ENCODE results near the gene NOP9.

Gene NOP9

DNA sequence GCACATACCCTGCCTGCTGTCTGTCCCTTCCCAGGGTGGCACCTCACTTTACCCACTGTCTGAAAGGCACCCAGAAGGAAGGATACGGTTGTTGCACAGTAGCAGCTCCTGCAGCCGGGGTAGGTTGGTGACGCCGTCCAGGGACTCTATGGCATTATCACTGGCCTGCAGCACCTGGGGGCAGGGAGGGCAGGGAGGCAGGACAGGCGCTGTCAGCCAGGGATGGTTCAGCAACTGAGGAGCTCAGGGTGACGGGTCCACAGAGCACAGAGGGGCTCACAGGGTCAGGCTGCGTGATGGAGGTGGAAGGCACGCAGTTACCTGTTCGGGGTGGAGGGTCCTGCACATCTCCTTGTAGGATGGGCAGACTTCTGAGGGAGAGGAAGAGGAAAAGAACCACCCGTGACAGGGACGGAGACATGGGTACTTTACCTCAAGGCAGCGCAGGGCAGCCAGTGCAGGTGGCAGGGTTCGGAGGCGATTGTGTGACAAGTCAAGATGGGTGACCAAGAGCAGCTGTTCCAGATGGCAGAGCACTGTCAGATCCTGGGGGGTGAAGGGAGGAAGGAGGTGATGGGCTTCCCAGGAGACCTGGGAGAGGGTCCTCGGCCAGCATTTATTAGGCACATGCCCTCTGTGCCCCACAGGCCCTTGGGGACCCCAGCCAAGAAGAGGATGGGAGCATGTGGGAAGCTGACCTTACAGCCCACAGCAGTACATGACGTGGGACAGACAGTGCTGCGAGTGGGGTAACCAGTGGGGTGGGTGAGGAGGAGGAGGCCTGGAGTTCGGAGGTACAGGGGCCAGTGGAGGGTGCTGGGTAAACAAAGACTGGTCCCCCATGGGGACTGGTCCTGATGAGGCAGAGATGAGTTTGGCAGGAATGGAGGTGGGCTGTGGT is 33.1 kb upstream of the NOP9 start:
- Histone ChIP-seq H3K36me3 (ENCODE audit: insufficient read depth, low read length) (peaks cover 28% of the 10 kb centered on the region), H3K4me1 (ENCODE audit: control insufficient read depth, insufficient read depth, low read length) (peaks cover 5% of the 10 kb centered on the region), H3K27me3 (ENCODE audit: control insufficient read depth, insufficient read depth, low read length) (no peaks in the 10 kb centered on the region), H3K9me3 (replicated peaks; ENCODE audit: low read length) (no peaks in the 10 kb centered on the region), H3K9ac (ENCODE audit: low read depth, low read length) (no peak overlapping the region), H3K4me3 (ENCODE audit: low read length) (no peak overlapping the region), H3K4me2 (ENCODE audit: low read length) (no peak overlapping the region)

- H3K9ac ChIP-seq (ENCODE audit: low read depth, low read length), result no peak overlapping the region
- no peaks in the 10 kb centered on the region for H3K9me3 ChIP-seq (replicated peaks; ENCODE audit: low read length)
- no peak overlapping the region for H3K4me2 ChIP-seq (ENCODE audit: low read length)
- H3K36me3 ChIP-seq (ENCODE audit: insufficient read depth, low read length), result peaks cover 28% of the 10 kb centered on the region
- H3K4me3 ChIP-seq (ENCODE audit: low read length), result no peak overlapping the region
- H3K27me3 ChIP-seq (ENCODE audit: control insufficient read depth, insufficient read depth, low read length), result no peaks in the 10 kb centered on the region
- H3K4me1 ChIP-seq (ENCODE audit: control insufficient read depth, insufficient read depth, low read length), result peaks cover 9% of the 10 kb centered on the region
These were observed 32.1 kb upstream of the NOP9 start for GRCh38 chr14:24267516-24267915.

- Histone ChIP-seq H3K9ac (ENCODE audit: low read depth, low read length) (no peak overlapping the region), H3K4me3 (ENCODE audit: low read length) (no peak overlapping the region), H3K9me3 (replicated peaks; ENCODE audit: low read length) (no peaks in the 10 kb centered on the region), H3K27me3 (ENCODE audit: control insufficient read depth, insufficient read depth, low read length) (no peaks in the 10 kb centered on the region), H3K4me1 (ENCODE audit: control insufficient read depth, insufficient read depth, low read length) (peaks cover 9% of the 10 kb centered on the region), H3K36me3 (ENCODE audit: insufficient read depth, low read length) (peaks cover 28% of the 10 kb centered on the region), H3K4me2 (ENCODE audit: low read length) (no peak overlapping the region)
These were observed 31.4 kb upstream of the NOP9 start for GRCh38 chr14:24268225-24268624.

GRCh38 chr14:24269368-24269767 is 30.3 kb upstream of the NOP9 start:
- no peak overlapping the region for H3K4me3 ChIP-seq (ENCODE audit: low read length)
- H3K9me3 ChIP-seq (replicated peaks; ENCODE audit: low read length), result no peaks in the 10 kb centered on the region
- peaks cover 28% of the 10 kb centered on the region for H3K36me3 ChIP-seq (ENCODE audit: insufficient read depth, low read length)
- no peak overlapping the region for H3K4me2 ChIP-seq (ENCODE audit: low read length)
- no peak overlapping the region for H3K9ac ChIP-seq (ENCODE audit: low read depth, low read length)
- H3K27me3 ChIP-seq (ENCODE audit: control insufficient read depth, insufficient read depth, low read length), result no peaks in the 10 kb centered on the region
- peaks cover 9% of the 10 kb centered on the region for H3K4me1 ChIP-seq (ENCODE audit: control insufficient read depth, insufficient read depth, low read length)

DNA sequence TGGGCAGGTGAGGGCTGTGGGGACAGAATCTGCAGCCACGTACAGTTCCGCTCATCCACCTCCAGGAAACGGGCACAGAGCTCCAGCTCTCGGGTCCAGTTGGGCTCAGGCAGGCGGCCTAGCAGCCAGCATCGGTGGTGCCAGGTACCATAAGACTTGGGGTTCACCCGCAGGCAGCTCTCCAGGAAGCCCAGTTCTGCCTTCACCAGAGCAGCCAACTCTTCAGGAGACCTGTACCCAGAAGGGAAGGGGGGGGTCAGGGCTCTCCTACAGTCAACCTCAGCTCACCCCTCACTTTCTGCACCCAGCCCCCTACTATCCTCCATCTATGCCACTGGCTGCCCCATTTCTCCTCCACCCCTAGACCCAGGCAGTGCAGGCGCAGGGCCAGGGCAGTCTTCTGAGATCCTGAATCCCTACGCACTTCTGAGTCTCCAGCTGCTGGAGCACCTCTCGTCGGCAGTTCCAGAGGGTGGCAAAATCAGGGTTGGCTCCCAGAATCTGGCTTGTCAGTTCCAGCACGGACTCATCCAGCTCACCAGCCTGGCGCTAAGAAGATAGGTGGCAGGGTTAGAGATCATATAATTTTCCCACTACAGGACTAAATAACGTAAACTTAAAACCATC is 29.6 kb upstream of the NOP9 start:
- H3K36me3 ChIP-seq (ENCODE audit: insufficient read depth, low read length), result peaks cover 28% of the 10 kb centered on the region
- H3K4me3 ChIP-seq (ENCODE audit: low read length), result no peak overlapping the region
- no peak overlapping the region for H3K4me2 ChIP-seq (ENCODE audit: low read length)
- no peaks in the 10 kb centered on the region for H3K9me3 ChIP-seq (replicated peaks; ENCODE audit: low read length)
- H3K4me1 ChIP-seq (ENCODE audit: control insufficient read depth, insufficient read depth, low read length), result peaks cover 9% of the 10 kb centered on the region
- H3K27me3 ChIP-seq (ENCODE audit: control insufficient read depth, insufficient read depth, low read length), result no peaks in the 10 kb centered on the region
- no peak overlapping the region for H3K9ac ChIP-seq (ENCODE audit: low read depth, low read length)

- Histone ChIP-seq H3K36me3 (ENCODE audit: insufficient read depth, low read length) (peaks cover 23% of the 10 kb centered on the region), H3K4me3 (ENCODE audit: low read length) (peak overlapping the region; percentile 95), H3K27me3 (ENCODE audit: control insufficient read depth, insufficient read depth, low read length) (no peaks in the 10 kb centered on the region), H3K4me2 (ENCODE audit: low read length) (peak overlapping the region; percentile 99), H3K9me3 (replicated peaks; ENCODE audit: low read length) (no peaks in the 10 kb centered on the region), H3K4me1 (ENCODE audit: control insufficient read depth, insufficient read depth, low read length) (peaks cover 9% of the 10 kb centered on the region), H3K9ac (ENCODE audit: low read depth, low read length) (peak overlapping the region; percentile 100)
These were observed 29.0 kb upstream of the NOP9 start for GRCh38 chr14:24270537-24271133.

DNA sequence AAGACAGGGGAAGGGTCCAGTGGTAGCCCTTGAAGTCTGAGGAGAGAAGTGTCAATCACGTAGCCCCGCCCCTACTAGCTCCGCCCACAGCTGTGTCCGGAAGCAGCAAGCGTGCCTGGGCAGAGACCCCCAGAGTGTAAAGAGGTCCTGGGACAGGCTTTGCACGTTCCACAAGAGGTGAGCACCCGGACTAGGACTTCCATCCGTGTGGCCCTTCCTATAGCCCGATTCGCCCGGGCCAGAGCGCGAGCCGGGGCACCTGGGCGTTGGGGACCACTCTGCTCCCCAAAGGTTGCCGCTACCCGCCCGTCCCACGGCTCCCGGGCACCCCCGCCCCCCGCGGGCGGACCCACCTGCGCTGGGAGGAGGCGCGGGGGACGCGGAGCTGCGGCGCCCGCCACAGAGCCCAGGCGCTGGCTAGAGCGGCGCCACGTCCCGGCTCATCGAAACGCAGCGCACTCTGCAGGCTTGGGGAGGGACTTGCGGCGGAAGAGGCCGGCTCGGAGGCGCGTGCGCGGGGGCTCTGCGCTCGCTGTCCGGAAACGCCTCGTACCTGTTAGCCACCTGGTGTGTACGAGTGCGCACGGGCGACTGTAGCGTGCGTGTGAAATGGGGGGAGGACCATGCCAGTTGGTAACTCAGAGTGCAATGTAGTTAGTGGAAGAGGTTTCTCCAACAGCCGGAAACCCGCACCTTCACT is 28.4 kb upstream of the NOP9 start, which contains the start of gene RABGGTA:
Gene RABGGTA (minus strand): TSS at position 464 of the 700 bp plus-strand sequence. CDS start 482 bp downstream, outside the sequence.
- peak within 1 kb of the TSS; percentile 95 for H3K4me3 ChIP-seq (ENCODE audit: low read length)
- no peaks in the 10 kb centered on the region for H3K9me3 ChIP-seq (replicated peaks; ENCODE audit: low read length)
- H3K4me1 ChIP-seq (ENCODE audit: control insufficient read depth, insufficient read depth, low read length), result peaks cover 9% of the 10 kb centered on the region
- H3K36me3 ChIP-seq (ENCODE audit: insufficient read depth, low read length), result peaks cover 17% of the 10 kb centered on the region
- peak within 1 kb of the TSS; percentile 100 for H3K9ac ChIP-seq (ENCODE audit: low read depth, low read length)
- H3K27me3 ChIP-seq (ENCODE audit: control insufficient read depth, insufficient read depth, low read length), result no peaks in the 10 kb centered on the region
- peak within 1 kb of the TSS; percentile 99 for H3K4me2 ChIP-seq (ENCODE audit: low read length)

GRCh38 chr14:24271834-24272263 is 27.8 kb upstream of the NOP9 start:
- H3K36me3 ChIP-seq (ENCODE audit: insufficient read depth, low read length), result peaks cover 13% of the 10 kb centered on the region
- H3K9me3 ChIP-seq (replicated peaks; ENCODE audit: low read length), result no peaks in the 10 kb centered on the region
- H3K27me3 ChIP-seq (ENCODE audit: control insufficient read depth, insufficient read depth, low read length), result no peaks in the 10 kb centered on the region
- H3K4me1 ChIP-seq (ENCODE audit: control insufficient read depth, insufficient read depth, low read length), result peaks cover 9% of the 10 kb centered on the region
- H3K4me3 ChIP-seq (ENCODE audit: low read length), result peak overlapping the region; percentile 95
- H3K4me2 ChIP-seq (ENCODE audit: low read length), result peak overlapping the region; percentile 99
- H3K9ac ChIP-seq (ENCODE audit: low read depth, low read length), result peak overlapping the region; percentile 100

GRCh38 chr14:24272467-24272866 is 27.2 kb upstream of the NOP9 start:
- Histone ChIP-seq H3K27me3 (ENCODE audit: control insufficient read depth, insufficient read depth, low read length) (no peaks in the 10 kb centered on the region), H3K9ac (ENCODE audit: low read depth, low read length) (no peak overlapping the region), H3K4me1 (ENCODE audit: control insufficient read depth, insufficient read depth, low read length) (peaks cover 9% of the 10 kb centered on the region), H3K4me3 (ENCODE audit: low read length) (no peak overlapping the region), H3K9me3 (replicated peaks; ENCODE audit: low read length) (no peaks in the 10 kb centered on the region), H3K36me3 (ENCODE audit: insufficient read depth, low read length) (peaks cover 9% of the 10 kb centered on the region), H3K4me2 (ENCODE audit: low read length) (no peak overlapping the region)

GRCh38 chr14:24273422-24273998 is 26.1 kb upstream of the NOP9 start:
- peaks cover 9% of the 10 kb centered on the region for H3K4me1 ChIP-seq (ENCODE audit: control insufficient read depth, insufficient read depth, low read length)
- H3K4me3 ChIP-seq (ENCODE audit: low read length), result no peak overlapping the region
- no peaks in the 10 kb centered on the region for H3K27me3 ChIP-seq (ENCODE audit: control insufficient read depth, insufficient read depth, low read length)
- H3K36me3 ChIP-seq (ENCODE audit: insufficient read depth, low read length), result peaks cover 4% of the 10 kb centered on the region
- no peaks in the 10 kb centered on the region for H3K9me3 ChIP-seq (replicated peaks; ENCODE audit: low read length)
- no peak overlapping the region for H3K4me2 ChIP-seq (ENCODE audit: low read length)
- H3K9ac ChIP-seq (ENCODE audit: low read depth, low read length), result no peak overlapping the region

DNA sequence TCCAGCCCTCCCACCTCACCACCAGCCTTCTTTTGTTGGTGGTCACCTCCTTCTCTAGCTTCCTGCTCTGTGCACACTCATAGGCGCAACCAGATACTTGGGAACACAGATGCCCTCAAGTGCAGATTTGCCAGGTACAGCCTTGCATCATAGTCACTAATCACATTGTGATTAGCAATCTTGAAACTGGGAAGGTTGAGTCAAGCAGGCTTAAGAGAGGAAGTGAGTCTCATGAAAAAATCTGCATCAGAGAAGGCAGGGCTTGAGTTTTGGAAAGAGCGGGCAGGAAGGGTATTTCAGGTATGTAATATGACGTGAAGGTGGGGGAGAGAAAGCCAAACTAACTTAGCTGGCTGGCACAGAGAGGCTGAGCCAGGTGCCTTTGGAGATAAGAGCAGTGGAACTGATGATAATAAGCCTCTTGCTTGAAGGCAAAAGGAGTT is 25.5 kb upstream of the NOP9 start:
- no peak overlapping the region for H3K4me2 ChIP-seq (ENCODE audit: low read length)
- no peaks in the 10 kb centered on the region for H3K36me3 ChIP-seq (ENCODE audit: insufficient read depth, low read length)
- H3K4me1 ChIP-seq (ENCODE audit: control insufficient read depth, insufficient read depth, low read length), result peaks cover 9% of the 10 kb centered on the region
- no peak overlapping the region for H3K4me3 ChIP-seq (ENCODE audit: low read length)
- no peaks in the 10 kb centered on the region for H3K9me3 ChIP-seq (replicated peaks; ENCODE audit: low read length)
- no peaks in the 10 kb centered on the region for H3K27me3 ChIP-seq (ENCODE audit: control insufficient read depth, insufficient read depth, low read length)
- H3K9ac ChIP-seq (ENCODE audit: low read depth, low read length), result no peak overlapping the region
